ENCODE results near the gene MECP2. TPM values are rescaled to one million over a fixed set of nuclear protein-coding genes. Genes with fewer than 3 reads are reported as not detected.
"Not testable (repeated sequence)": the region's sequence is repeated elsewhere in the genome, so short reads cannot be mapped to it uniquely, and the experiment has no call there.

The MECP2 gene
- total RNA-seq, 2 donors from 2014 or later = 34.4 to 35.3 TPM

- WGBS, 2 experiments (ENCODE audit: insufficient coverage in 1 of 2, insufficient read length in 1 of 2) = 80 to 84% methylated on average over 1 to 3 of the region's 7 CpGs
- H3K4me3 Mint-ChIP-seq = no peak overlapping the region
- peak overlapping the region; percentile 63 for H3K27ac ChIP-seq (ENCODE audit: low read depth, low read length)
Measured at GRCh38 chrX:153981231-153981630, 116.3 kb downstream of the MECP2 start.

GRCh38 chrX:153980394-153980793 is 117.1 kb downstream of the MECP2 start:
- H3K36me3 Mint-ChIP-seq (ENCODE audit: low read depth) = peaks cover 12% of the 10 kb centered on the region
- not testable (repeated sequence) for DNase-seq; H3K27me3 Mint-ChIP-seq (ENCODE audit: insufficient read depth); H3K36me3 ChIP-seq (ENCODE audit: control insufficient read depth, insufficient read depth, low read length); H3K4me1 Mint-ChIP-seq; H3K4me3 ChIP-seq (ENCODE audit: low read length); H3K9ac ChIP-seq (ENCODE audit: extremely low read depth, low read length, poor library complexity, severe bottlenecking); H3K27me3 ChIP-seq (ENCODE audit: control insufficient read depth, insufficient read depth, low read length, poor library complexity, severe bottlenecking); H3K4me3 Mint-ChIP-seq; H3K27ac ChIP-seq (ENCODE audit: low read depth, low read length); H3K4me1 ChIP-seq (ENCODE audit: control insufficient read depth, insufficient read depth, low read length); H3K27ac Mint-ChIP-seq; H3K9me3 ChIP-seq (ENCODE audit: control insufficient read depth, low read length)
- peaks cover 45% of the 10 kb centered on the region for H3K9me3 Mint-ChIP-seq
- 85 to 88% methylated on average over 5 to 7 of the region's 10 CpGs for WGBS, 2 experiments (ENCODE audit: insufficient coverage in 1 of 2, insufficient read length in 1 of 2)

More at GRCh38 chrX:153981231-153981630, 116.3 kb downstream of the MECP2 start:
- DNase-seq = no peak
- Histone ChIP-seq H3K27me3 (ENCODE audit: control insufficient read depth, insufficient read depth, low read length, poor library complexity, severe bottlenecking) (no peaks in the 10 kb centered on the region), H3K9me3 (ENCODE audit: control insufficient read depth, low read length) (no peaks in the 10 kb centered on the region), H3K9ac (ENCODE audit: extremely low read depth, low read length, poor library complexity, severe bottlenecking) (no peak overlapping the region), H3K36me3 (ENCODE audit: control insufficient read depth, insufficient read depth, low read length) (no peaks in the 10 kb centered on the region), H3K4me1 (ENCODE audit: control insufficient read depth, insufficient read depth, low read length) (no peaks in the 10 kb centered on the region), H3K4me3 (ENCODE audit: low read length) (no peak overlapping the region)
- Mint-ChIP-seq H3K27me3 (ENCODE audit: insufficient read depth) (no peaks in the 10 kb centered on the region), H3K4me1 (no peaks in the 10 kb centered on the region), H3K9me3 (peaks cover 50% of the 10 kb centered on the region), H3K36me3 (ENCODE audit: low read depth) (peaks cover 12% of the 10 kb centered on the region), H3K27ac (no peak overlapping the region)
- no peak for TF ChIP-seq CTCF (conservative IDR thresholded peaks at IDR 0.05)

GRCh38 chrX:153974726-153975286 is 122.7 kb downstream of the MECP2 start:
- Histone ChIP-seq H3K36me3 (ENCODE audit: control insufficient read depth, insufficient read depth, low read length) (no peaks in the 10 kb centered on the region), H3K27ac (ENCODE audit: low read depth, low read length) (no peak overlapping the region), H3K9me3 (ENCODE audit: control insufficient read depth, low read length) (no peaks in the 10 kb centered on the region), H3K9ac (ENCODE audit: extremely low read depth, low read length, poor library complexity, severe bottlenecking) (no peak overlapping the region), H3K27me3 (ENCODE audit: control insufficient read depth, insufficient read depth, low read length, poor library complexity, severe bottlenecking) (no peaks in the 10 kb centered on the region), H3K4me1 (ENCODE audit: control insufficient read depth, insufficient read depth, low read length) (no peaks in the 10 kb centered on the region), H3K4me3 (ENCODE audit: low read length) (no peak overlapping the region)
- no peak for DNase-seq
- Mint-ChIP-seq H3K9me3 (no peaks in the 10 kb centered on the region), H3K36me3 (ENCODE audit: low read depth) (no peaks in the 10 kb centered on the region), H3K27me3 (ENCODE audit: insufficient read depth) (no peaks in the 10 kb centered on the region), H3K27ac (no peak overlapping the region), H3K4me3 (no peak overlapping the region), H3K4me1 (peaks cover 15% of the 10 kb centered on the region)
- WGBS, 2 experiments (ENCODE audit: insufficient coverage in 1 of 2, insufficient read length in 1 of 2) = 91% methylated on average over 3 of the region's 3 CpGs; no CpG with 5 or more reads in 1 of the 2 experiments
- TF ChIP-seq CTCF (conservative IDR thresholded peaks at IDR 0.05) = no peak

Measured in endodermal cell (in vitro differentiated cells).